Measurements from ENCODE around the gene ATP13A3.

ATP13A3 gene

DNA sequence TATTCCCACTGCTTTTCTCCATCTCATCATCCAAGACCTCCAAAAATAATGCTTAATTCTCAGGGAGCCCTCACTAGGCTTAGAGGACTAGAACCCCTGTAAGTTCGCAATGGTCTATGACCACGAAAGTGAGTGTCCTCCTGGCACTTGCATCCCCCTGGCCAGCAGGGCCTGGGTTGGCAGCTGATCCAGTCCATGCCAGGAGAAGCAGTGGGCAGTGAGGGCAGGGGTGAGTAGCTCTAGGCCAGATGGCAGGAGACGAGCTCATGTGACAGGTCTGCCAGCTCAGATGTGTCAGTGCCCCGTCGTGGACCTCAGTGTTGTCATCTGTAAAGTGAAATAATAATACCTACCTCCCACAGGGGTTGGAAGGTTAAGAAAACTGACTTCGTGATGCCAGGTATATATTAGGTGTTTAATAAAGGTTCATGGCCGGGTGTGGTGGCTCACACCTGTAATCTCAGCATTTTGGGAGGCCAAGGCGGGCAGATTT, 98.8 kb downstream of the ATP13A3 start:
- DNase-seq: peak in 1 of 2 donors; percentile 9

GRCh38 chr3:194387276-194387675, 99.5 kb downstream of the ATP13A3 start:
- DNase-seq: no peak

DNA sequence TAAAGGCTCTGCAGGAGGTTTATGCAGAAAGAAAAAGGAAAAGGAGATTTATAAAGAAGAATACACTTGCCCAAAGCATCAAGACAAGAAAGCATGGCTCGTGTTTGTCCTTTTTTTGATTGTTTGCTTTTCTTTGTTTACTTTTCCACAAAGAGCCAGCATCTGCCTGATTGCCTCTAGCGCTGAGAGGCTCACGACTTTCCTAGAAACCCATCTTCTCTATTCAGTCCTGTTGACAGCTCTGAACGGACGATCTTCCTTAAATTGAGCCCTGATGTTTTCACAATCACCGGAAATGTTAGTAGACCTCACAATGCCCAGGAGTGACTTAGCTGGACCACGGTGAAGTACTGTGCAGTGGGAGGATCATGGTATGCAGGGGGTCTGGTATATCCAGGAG, 100.2 kb downstream of the ATP13A3 start:
- DNase-seq: no peak

DNA sequence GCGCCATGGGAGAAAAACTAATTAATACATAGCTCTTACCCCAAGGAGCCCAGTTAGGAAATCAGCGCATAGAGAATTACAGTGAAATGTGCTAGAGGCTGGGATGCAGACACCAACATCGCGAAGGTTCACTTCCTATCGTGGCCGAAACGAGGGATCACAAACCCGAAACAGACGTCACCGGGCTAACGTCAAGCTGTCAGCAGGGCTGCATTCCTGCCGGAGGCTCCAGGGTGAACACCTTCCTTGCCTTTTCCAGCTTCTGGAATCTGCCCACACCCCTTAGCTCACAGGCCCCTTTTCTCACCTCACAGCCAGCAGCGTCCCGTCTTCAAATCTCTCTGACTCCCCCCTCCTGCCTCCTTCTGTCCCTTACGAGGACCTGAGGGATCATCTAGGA, 100.7 kb downstream of the ATP13A3 start:
- no peak for DNase-seq

- DNase-seq: no peak
Measured at GRCh38 chr3:194384569-194385001, 102.2 kb downstream of the ATP13A3 start.

DNA sequence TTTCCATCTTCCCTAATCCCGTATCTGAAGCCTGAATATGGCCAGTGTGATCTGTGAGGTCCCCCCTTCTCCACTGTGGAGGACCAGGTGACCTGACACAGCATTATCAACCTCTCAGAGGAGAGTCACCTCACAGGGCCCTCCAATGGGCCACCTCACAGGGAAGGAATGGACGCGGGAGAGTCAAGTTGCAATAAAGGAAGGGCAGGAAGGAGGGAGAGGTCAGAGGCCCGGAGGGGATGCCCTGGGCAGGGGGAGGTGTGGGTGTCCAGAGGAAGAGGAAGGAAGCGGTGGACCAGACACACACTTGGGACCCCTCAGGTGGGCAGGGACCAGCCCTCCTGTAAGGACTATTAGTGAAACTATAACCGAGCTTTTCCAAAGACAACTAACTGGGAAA, 102.6 kb downstream of the ATP13A3 start:
- DNase-seq: no peak

GRCh38 chr3:194383276-194383940, 103.4 kb downstream of the ATP13A3 start:
- DNase-seq: no peak

DNA sequence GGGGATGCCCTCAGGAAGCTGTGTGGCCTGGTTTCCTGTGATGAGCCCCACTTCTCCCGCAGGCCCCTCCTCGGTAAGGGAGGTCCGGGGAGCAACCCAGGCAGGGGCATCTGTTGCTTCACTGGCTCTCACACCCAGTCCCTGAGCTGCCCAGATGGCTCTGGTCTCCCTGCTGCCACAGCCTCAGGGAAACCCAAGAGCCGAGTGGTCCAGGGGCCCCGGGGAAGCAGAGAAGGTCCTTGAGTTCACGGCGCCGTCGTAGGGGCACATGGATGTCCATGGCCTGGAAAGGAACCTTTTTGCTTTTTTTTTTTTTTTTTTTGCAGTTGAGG, 103.9 kb downstream of the ATP13A3 start:
- no peak for DNase-seq

- no peak for DNase-seq
Measured at GRCh38 chr3:194382196-194382891, 104.5 kb downstream of the ATP13A3 start.

GRCh38 chr3:194381460-194381875, 105.3 kb downstream of the ATP13A3 start:
- no peak for DNase-seq

DNA sequence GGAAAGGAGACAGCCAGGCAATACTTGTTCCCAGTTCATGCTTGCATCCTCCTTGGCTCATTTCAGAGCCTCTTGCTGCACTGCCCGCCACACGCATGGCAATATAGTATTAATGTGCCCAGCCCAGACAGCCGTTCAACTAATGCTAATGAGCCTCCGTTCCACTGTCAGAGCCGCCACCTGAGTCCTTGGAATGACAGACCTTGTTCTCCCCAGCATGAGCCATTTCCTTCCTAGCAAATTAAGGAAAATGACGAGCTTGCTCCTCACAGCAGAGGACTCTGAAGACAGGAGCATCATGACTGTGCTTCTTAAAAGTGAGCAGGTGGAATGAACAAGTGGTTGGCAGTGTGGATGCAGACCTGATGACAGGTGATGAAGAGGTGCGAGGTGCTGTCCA, 106.5 kb downstream of the ATP13A3 start:
- DNase-seq: no peak

GRCh38 chr3:194379651-194380050, 107.2 kb downstream of the ATP13A3 start:
- DNase-seq: no peak

DNA sequence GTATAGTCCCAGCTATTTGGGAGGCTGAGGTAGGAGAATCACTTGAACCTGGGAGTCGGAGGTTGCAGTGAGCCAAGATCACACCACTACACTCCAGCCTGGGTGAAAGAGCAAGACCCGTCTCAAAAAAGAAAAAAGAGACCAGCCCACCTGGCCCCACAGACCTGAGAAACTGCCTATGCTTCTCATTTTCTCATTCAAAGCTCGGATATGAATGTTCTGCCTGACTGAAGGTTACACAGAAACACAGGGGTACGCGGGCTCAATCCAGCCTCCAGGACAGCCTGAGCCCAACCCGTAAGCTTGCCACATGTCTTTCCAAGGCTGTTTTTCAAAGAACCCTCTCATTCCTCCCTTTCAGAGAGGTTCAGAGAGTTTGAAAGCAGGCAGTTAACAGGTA, 107.6 kb downstream of the ATP13A3 start:
- DNase-seq: no peak

DNA sequence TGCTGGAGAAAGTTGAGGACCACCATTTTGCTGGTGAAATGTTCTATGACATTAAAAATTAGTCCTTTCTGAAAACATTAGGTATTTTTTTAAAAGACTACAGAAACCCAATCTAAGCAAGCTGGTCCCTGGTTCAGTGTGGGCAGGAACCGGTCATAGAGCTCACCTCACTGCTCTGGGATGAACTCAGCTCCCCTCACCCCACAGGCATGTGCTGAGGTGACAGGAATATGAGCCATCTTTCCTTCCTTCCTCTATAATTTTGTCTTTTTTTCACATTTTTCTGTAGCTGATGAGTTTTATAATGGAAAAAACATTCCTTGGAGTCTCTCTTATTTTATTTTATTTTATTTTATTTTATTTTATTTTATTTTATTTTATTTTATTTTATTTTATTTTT, 109.1 kb downstream of the ATP13A3 start:
- DNase-seq: no peak

DNA sequence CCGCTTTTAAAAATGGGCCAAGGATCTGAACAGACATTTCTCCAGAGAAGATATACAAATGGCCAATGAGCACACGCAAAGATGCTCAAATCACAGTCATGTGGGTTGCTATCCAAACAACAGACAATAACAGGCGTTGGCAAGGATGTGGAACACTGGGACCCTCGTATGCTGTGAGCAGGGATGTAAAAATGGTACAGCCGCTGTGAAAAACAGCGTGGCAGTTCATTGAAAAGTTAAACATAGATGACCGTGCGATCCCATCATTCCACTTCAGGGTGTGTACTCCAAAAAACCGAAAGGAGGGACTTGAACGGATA, 110.6 kb downstream of the ATP13A3 start:
- DNase-seq: no peak

DNA sequence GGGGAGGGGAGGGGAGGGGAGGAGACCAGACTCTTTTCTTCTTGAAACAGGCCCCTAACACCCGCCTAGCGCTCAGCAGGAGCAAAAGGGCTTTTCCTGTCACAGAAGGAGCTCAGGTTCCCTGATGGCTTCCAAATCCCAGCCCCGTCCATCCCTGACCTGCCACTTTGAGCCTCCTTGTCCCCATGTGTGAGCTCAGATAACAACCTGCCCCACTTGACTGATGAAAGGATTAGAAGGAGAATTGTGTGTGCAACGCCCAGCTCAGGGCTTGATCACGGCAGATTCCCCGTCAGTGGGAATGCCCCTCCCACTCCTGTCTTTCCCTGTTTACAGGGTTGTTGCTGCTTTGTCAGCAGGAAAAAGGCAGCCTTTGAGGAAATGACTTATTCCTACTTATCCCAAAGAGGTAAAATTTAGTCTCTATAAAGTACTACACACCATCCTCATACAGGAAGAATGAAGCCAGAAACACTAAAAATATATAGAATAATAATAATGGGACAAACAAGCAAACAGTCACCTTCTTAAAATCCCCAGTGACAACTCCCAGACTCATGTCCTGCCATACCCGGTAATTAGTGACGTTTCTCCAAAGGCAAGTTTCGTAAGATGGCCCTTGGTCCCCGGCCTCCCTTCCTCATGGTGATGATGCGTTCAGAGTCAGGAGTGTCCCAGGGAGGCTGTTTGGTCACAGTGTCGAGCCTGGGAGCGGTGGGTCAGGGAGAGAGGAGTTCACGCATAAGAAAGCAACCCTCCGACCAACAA, 111.1 kb downstream of the ATP13A3 start:
- no peak for DNase-seq

DNA sequence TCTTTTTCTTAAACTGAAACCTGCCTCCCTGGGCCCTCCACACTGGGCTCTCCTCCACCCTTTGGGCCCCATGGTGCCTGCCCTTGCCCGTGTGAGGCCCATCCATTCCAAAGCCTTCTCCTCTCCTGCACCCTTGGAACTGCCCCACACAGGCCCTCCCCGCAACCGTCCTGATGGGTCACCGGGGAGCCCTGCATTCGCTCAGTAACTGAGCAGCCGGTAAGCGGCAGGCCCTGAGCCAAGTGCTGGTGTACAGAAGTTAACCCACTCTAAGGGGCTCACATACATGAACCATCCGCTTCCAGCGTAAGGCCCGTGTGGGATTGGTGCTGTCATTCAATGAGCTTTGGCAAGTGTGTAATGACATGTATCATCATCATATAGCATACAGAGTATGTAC, 111.9 kb downstream of the ATP13A3 start:
- no peak for DNase-seq

GRCh38 chr3:194373899-194374298, 112.9 kb downstream of the ATP13A3 start:
- no peak for DNase-seq

- DNase-seq: no peak
Measured at GRCh38 chr3:194373028-194373427, 113.8 kb downstream of the ATP13A3 start.

GRCh38 chr3:194370753-194371152, 116.0 kb downstream of the ATP13A3 start:
- no peak for DNase-seq

DNA sequence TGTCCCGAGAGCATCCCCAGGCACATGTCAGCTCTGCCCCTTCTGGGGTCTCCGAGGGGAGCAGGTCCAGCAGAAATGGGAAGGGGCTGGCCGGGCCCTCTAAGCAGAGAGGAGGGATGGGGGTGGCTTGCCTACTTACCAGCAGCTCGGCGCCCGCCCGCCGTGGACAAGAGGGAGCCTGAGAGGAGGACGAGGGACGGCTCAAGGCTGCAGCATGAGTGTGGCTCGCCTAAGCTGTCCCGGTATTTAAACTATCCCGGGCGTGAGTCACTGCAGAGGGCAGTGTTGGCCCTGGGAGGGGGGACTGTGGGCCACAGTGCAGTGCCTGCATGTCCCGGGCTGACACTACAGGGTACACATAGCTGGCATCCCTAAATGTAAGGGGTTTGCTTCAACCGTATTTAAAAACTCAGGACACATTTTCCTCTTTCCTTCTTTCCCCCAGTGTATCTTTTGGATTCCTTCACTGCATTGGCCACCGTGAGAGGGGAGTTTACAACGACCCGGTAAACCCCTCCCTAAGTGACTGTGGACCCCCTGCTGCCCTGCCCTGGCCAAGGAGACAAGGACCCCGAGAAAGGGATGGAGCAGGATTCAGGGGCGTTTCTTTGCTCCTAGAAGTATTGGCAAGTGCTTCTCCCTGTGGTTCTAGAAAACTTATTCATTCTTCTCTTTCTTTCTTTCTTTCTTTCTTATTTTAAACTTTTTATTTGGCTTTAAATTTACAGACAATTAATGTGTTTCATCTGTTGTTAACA, 117.1 kb downstream of the ATP13A3 start, which contains the start of gene LRRC15:
LRRC15 (minus strand) TSS at position 222 of the 758 bp plus-strand sequence. CDS start 8,700 bp downstream, outside the sequence.
- no peak for DNase-seq

GRCh38 chr3:194368918-194369317, 117.9 kb downstream of the ATP13A3 start:
- no peak for DNase-seq

Measured in stimulated activated CD4-positive, alpha-beta T cell treated with anti-CD3 and anti-CD28 coated beads, Interleukin-2, amount 100 ng/mL, for 24 hours (primary cell).